K562 (cell line): ENCODE measurements around the gene CAMK1D. TPM values are rescaled to one million over a fixed set of nuclear protein-coding genes. Genes with fewer than 3 reads are reported as not detected.

Experiments used
- ATAC-seq: fragments of 200-7000 bp; cut with Tn5 transposase; 3 replicates; pipeline ENCODE4 v1.9.1; 2020; ENCODE audit warnings: moderate library complexity
- BruUV-seq: library from RNA; stranded (reverse); fragments of 400-500 nt; replicated peaks from 2 replicates; lab custom pipeline; 2021; lab: Mats Ljungman, UMichigan
- CTCF ChIA-PET: fragments of 300-600 bp; formaldehyde crosslinking; extraction: SDS; loops from one replicate; lab custom pipeline; 2021; ENCODE audit warnings: low intra/inter-chr PET ratio; lab: Yijun Ruan, JAX
- POLR2A ChIA-PET: fragments of 300-600, 350-650 bp; sonication (Branson Sonifier 250); formaldehyde crosslinking; extraction: SDS; loops from one replicate; lab custom pipeline; 2021; ENCODE audit warnings: antibody characterized with exemption, inconsistent platforms; lab: Yijun Ruan, JAX
- DNase-seq, 4 experiments: peaks; one replicate each; pipeline versions ENCODE4 v3.0.0 to v3.0.0-alpha.2; 2011 to 2018; ENCODE audit warnings: low spot score in 3 of 4, mixed read lengths in 3 of 4; ENCODE audit errors: extremely low read depth in 1 of 4
- FAIRE-seq: peaks from 2 replicates; lab custom pipeline; 2011; peaks lifted over from hg19 to GRCh38; lab: Jason Lieb, UNC
- H2AFZ ChIP-seq: 2 replicates; pipeline ENCODE4 v1.6.0; 2011; ENCODE audit warnings: low read depth, low read length, control low read depth, inconsistent platforms
- H3K27ac ChIP-seq: fragments of 200-600 bp; 3 replicates; pipeline ENCODE4 v1.8.0; 2011; ENCODE audit warnings: low read depth, mild to moderate bottlenecking, control low read depth, inconsistent platforms, low read length, moderate library complexity, mixed read lengths; ENCODE audit errors: extremely low read depth
- H3K27me3 ChIP-seq, 2 experiments: fragments of 300-600 bp in 1 of 2; 2 replicates in 1 of 2; 3 replicates in 1 of 2; pipeline versions ENCODE4 v1.6.0 to v1.8.0; 2011; ENCODE audit warnings: inconsistent platforms in 2 of 2, low read length in 2 of 2, mild to moderate bottlenecking in 1 of 2, mixed read lengths in 1 of 2, moderate library complexity in 1 of 2; ENCODE audit not compliant: control insufficient read depth in 2 of 2, insufficient read depth in 2 of 2
- H3K36me3 ChIP-seq: fragments of 300-600 bp; 3 replicates; pipeline ENCODE4 v1.8.0; 2011; ENCODE audit warnings: mild to moderate bottlenecking, low read length, inconsistent platforms; ENCODE audit not compliant: control insufficient read depth, insufficient read depth
- H3K4me1 ChIP-seq, 2 experiments: fragments of 200-600 bp in 1 of 2; replicated peaks in 1 of 2; 2 replicates in 1 of 2; 3 replicates in 1 of 2; pipeline versions ENCODE4 v1.5.1 to v1.8.0; 2011; ENCODE audit warnings: inconsistent platforms in 2 of 2, low read length in 2 of 2, mild to moderate bottlenecking in 1 of 2, mixed read lengths in 1 of 2, moderate library complexity in 1 of 2; ENCODE audit not compliant: control insufficient read depth in 2 of 2, insufficient read depth in 2 of 2
- H3K4me2 ChIP-seq: 2 replicates; pipeline ENCODE4 v1.6.1; 2011; ENCODE audit warnings: low read length, control low read depth, inconsistent platforms, mixed read lengths; ENCODE audit not compliant: insufficient read depth
- H3K4me3 ChIP-seq: fragments of 200-600 bp; sonication (generic), shearing (Covaris generic); 2 replicates; pipeline ENCODE4 v1.5.1; 2016; ENCODE audit warnings: control low read depth, inconsistent platforms
- H3K79me2 ChIP-seq: fragments of 200-600 bp; 3 replicates; pipeline ENCODE4 v1.8.0; 2011; ENCODE audit warnings: low read length, inconsistent platforms; ENCODE audit not compliant: control insufficient read depth, insufficient read depth
- H3K9ac ChIP-seq, 2 experiments: 2 replicates each; pipeline versions ENCODE4 v1.6.0 to v1.6.1; 2011; ENCODE audit warnings: low read depth in 2 of 2, low read length in 2 of 2, control low read depth in 1 of 2, inconsistent platforms in 1 of 2, mild to moderate bottlenecking in 1 of 2, mixed read lengths in 1 of 2; ENCODE audit not compliant: insufficient read depth in 1 of 2
- H3K9me1 ChIP-seq: one replicate; pipeline ENCODE4 v1.6.0; 2011; ENCODE audit warnings: inconsistent platforms, mild to moderate bottlenecking, low read length, moderate library complexity; ENCODE audit not compliant: control insufficient read depth, insufficient read depth
- H3K9me3 ChIP-seq: replicated peaks from 2 replicates; pipeline ENCODE4 v1.5.1; 2011; ENCODE audit warnings: low read depth, low read length, inconsistent platforms; ENCODE audit not compliant: control insufficient read depth, insufficient read depth
- H4K20me1 ChIP-seq: replicated peaks from 2 replicates; pipeline ENCODE4 v1.6.1; 2011; ENCODE audit warnings: low read length, inconsistent platforms, mixed read lengths; ENCODE audit not compliant: control insufficient read depth, insufficient read depth
- BCOR ChIP-seq: fragments of 450-650 bp; IDR thresholded peaks from 2 replicates; pipeline ENCODE4 v1.6.1; 2016
- CREB3L1 ChIP-seq: fragments of 450-650 bp; IDR thresholded peaks from 2 replicates; pipeline ENCODE4 v1.6.1; 2014; ENCODE audit warnings: low read depth, mild to moderate bottlenecking, moderate library complexity, borderline replicate concordance
- ID3 ChIP-seq, 2 experiments: fragments of 250-450 bp in 1 of 2; fragments of 450-650 bp in 1 of 2; sonication (Bioruptor Pico) in 1 of 2; IDR thresholded peaks; 2 replicates each; pipeline versions ENCODE4 v1.6.1 to v1.8.0; 2016 to 2021; ENCODE audit warnings: mild to moderate bottlenecking in 2 of 2, moderate library complexity in 2 of 2, missing compliant biosample characterization in 1 of 2, missing genetic modification characterization in 1 of 2
- LARP7 ChIP-seq: fragments of 450-650 bp; IDR thresholded peaks from 2 replicates; pipeline ENCODE4 v1.6.1; 2016
- NR2C2 ChIP-seq, 2 experiments: fragments of 200-800 bp in 1 of 2; sonication (Bioruptor generic) in 1 of 2; sonication (generic) in 1 of 2; formaldehyde crosslinking in 1 of 2; IDR thresholded peaks; 2 replicates each; pipeline versions ENCODE4 v1.6.1 to v1.8.0; 2016 to 2022; ENCODE audit warnings: mild to moderate bottlenecking in 1 of 2, missing compliant biosample characterization in 1 of 2, missing genetic modification characterization in 1 of 2, missing genetic modification reagents in 1 of 2
- PREB ChIP-seq: sonication (generic); formaldehyde crosslinking; IDR thresholded peaks from 2 replicates; pipeline ENCODE4 v1.8.1; 2023; ENCODE audit warnings: mild to moderate bottlenecking, missing genetic modification reagents
- RBM25 ChIP-seq: fragments of 200-400 bp; formaldehyde crosslinking; IDR thresholded peaks from 2 replicates; pipeline ENCODE4 v1.6.1; 2018; ENCODE audit warnings: low read length, low read depth, moderate library complexity; ENCODE audit not compliant: severe bottlenecking
- TBP ChIP-seq: optimal IDR thresholded peaks from 2 replicates; pipeline ENCODE3; 2011; ENCODE audit warnings: low read depth, low read length, improper control_type of control experiment
- TRIM28 ChIP-seq: fragments of 450-650 bp; IDR thresholded peaks from 2 replicates; pipeline ENCODE4 v1.6.1; 2017
- ZBTB17 ChIP-seq: fragments of 450-650 bp; formaldehyde crosslinking; IDR thresholded peaks from 2 replicates; pipeline ENCODE4 v1.4.0; 2020; ENCODE audit warnings: mild to moderate bottlenecking
- ZBTB43 ChIP-seq: sonication (generic); formaldehyde crosslinking; IDR thresholded peaks from 2 replicates; pipeline ENCODE4 v1.8.0; 2023; ENCODE audit warnings: mild to moderate bottlenecking, missing genetic modification reagents
- ZBTB9 ChIP-seq: fragments of 450-650 bp; formaldehyde crosslinking; IDR thresholded peaks from 2 replicates; pipeline ENCODE4 v1.4.0; 2020; ENCODE audit warnings: mild to moderate bottlenecking, moderate library complexity
- ZNF551 ChIP-seq: fragments of 250-450 bp; sonication (Bioruptor Pico); IDR thresholded peaks from 2 replicates; pipeline ENCODE4 v1.5.0; 2021; ENCODE audit warnings: mild to moderate bottlenecking, moderate library complexity
- ZNF644 ChIP-seq: fragments of 200-800 bp; sonication (Bioruptor generic); IDR thresholded peaks from 2 replicates; pipeline ENCODE4 v1.6.1; 2016; ENCODE audit warnings: low read depth, missing genetic modification characterization, missing compliant biosample characterization
- ZNF785 ChIP-seq: fragments of 250-450 bp; sonication (Bioruptor Pico); IDR thresholded peaks from 2 replicates; pipeline ENCODE4 v1.4.0; 2020; ENCODE audit warnings: mild to moderate bottlenecking
- WGBS: fragments of 100-300 bp; shearing (Covaris generic); methylation state at CpG from one replicate; pipeline ENCODE4 v1.1.6; 2016; ENCODE audit warnings: low coverage, mixed read lengths; ENCODE audit not compliant: insufficient coverage; ENCODE audit errors: missing lambda C conversion rate; 5-methylcytosine and 5-hydroxymethylcytosine counted together
- in situ Hi-C: fragments of 300-500 bp; cut with MboI; formaldehyde crosslinking; loops from 4 replicates; pipeline ENCODE4 v1.15.0; 2018; ENCODE audit warnings: inconsistent platforms, mixed read lengths
- intact Hi-C: fragments of 100-400 bp; cut with micrococcal nuclease; formaldehyde crosslinking; loops from 2 replicates; pipeline ENCODE4 v1.14.2; 2022
- polyA plus RNA-seq, 8 experiments: library from polyadenylated mRNA; depleted of rRNA in 4 of 8; stranded (reverse) in 5 of 8; unstranded in 3 of 8; fragments of >200 nt; fragmentation: Nextera tagmentation in 2 of 8; fragmentation: Illumina TruSeq in 1 of 8; extraction: Ambion mirVana in 2 of 8; extraction: Trizol in 1 of 8; gene quantifications; 2 replicates each; pipeline versions ENCODE4 v1.2.1 to v1.2.3, GENCODE V29; 2011 to 2014; ENCODE audit warnings: inconsistent platforms in 1 of 8, missing spikeins in 1 of 8
- total RNA-seq, 7 experiments: library from RNA; depleted of rRNA in 6 of 7; stranded (reverse); fragments of >200 nt in 6 of 7; fragmentation: Illumina TruSeq in 2 of 7; extraction: Trizol in 2 of 7; gene quantifications; 2 replicates each; pipeline versions ENCODE4 v1.2.1 to v1.2.3, GENCODE V29; 2011 to 2021; ENCODE audit warnings: low replicate concordance in 1 of 7

The CAMK1D gene
- total and polyA plus RNA-seq, 9 of the 15 experiments (the other 6 are each of a cell fraction or from before 2014, with no cell fraction given), result 0.12 to 0.24 (median 0.20) TPM; not detected in 5

GRCh38 chr10:12476656-12477055 lies 127.3 kb downstream of the CAMK1D start (continued):
- no peak for TF ChIP-seq ZBTB9
- no peak for TF ChIP-seq ZNF551

GRCh38 chr10:12479437-12479844 lies 130.1 kb downstream of the CAMK1D start:
- FAIRE-seq (no peak), DNase-seq (no peak), ATAC-seq (no peak)
- intact Hi-C loops (no loop called here), in situ Hi-C loops (no loop called here)
- ChIA-PET CTCF (no interaction called here), POLR2A (no interaction called here)
- BruUV-seq, result no TSS peak
- Histone ChIP-seq H3K9ac (no peak overlapping the region), H3K9me3 (no peaks in the 10 kb centered on the region), H4K20me1 (no peaks in the 10 kb centered on the region), H3K4me1 (no peaks in the 10 kb centered on the region; a peak in 1 of 5 replicates), H3K4me3 (no peak overlapping the region), H3K79me2 (no peaks in the 10 kb centered on the region), H3K27ac (no peak overlapping the region), H2AFZ (no peak overlapping the region), H3K4me2 (no peak overlapping the region), H3K27me3 (peaks cover 8 to 49% of the 10 kb centered on the region in 2 experiments), H3K9me1 (no peaks in the 10 kb centered on the region), H3K36me3 (no peaks in the 10 kb centered on the region)
- 4% methylated on average over 12 of the region's 12 CpGs for WGBS
- no peak for TF ChIP-seq LARP7
- no peak for TF ChIP-seq BCOR
- TF ChIP-seq CREB3L1, result no peak
- no peak for TF ChIP-seq RBM25
- no peak for TF ChIP-seq ZNF644 (tag)
- TF ChIP-seq TRIM28, result no peak
- TF ChIP-seq PREB (CRISPR knock-in tag), result no peak
- no peak for TF ChIP-seq TBP
- no peak for TF ChIP-seq ZBTB43
- TF ChIP-seq NR2C2 (CRISPR knock-in tag; IDR thresholded peaks at IDR 0.05), result no peak
- no peak for TF ChIP-seq NR2C2 (tag; IDR thresholded peaks at IDR 0.05)
- TF ChIP-seq ZNF785, result no peak
- no peak for TF ChIP-seq ZBTB17 (CRISPR knock-in tag)
- TF ChIP-seq ID3 (CRISPR knock-in tag; IDR thresholded peaks at IDR 0.05), result no peak
- no peak for TF ChIP-seq ID3 (tag; IDR thresholded peaks at IDR 0.05)
